Breast epithelium (tissue), 3 donors: ENCODE data around the gene ARPC5L.

Source experiments
- POLR2A ChIP-seq: fragments of 450-650 bp; IDR thresholded peaks from one replicate; pipeline ENCODE4 v1.6.1; 2016; ENCODE audit warnings: antibody characterized with exemption, mild to moderate bottlenecking, moderate library complexity
- POLR2AphosphoS5 ChIP-seq, 3 donors: sonication (generic); formaldehyde crosslinking; IDR thresholded peaks; one replicate each; pipeline ENCODE4 v1.6.1; 2017; ENCODE audit warnings: antibody characterized with exemption in 3 of 3
- TF ChIP-seq, protein P1 (sequence below), 3 donors: fragments of 450-650 bp; IDR thresholded peaks; one replicate each; pipeline ENCODE4 v1.5.1; 2016 to 2017; ENCODE audit warnings: antibody characterized with exemption in 3 of 3, mild to moderate bottlenecking in 3 of 3, moderate library complexity in 3 of 3

DNA sequence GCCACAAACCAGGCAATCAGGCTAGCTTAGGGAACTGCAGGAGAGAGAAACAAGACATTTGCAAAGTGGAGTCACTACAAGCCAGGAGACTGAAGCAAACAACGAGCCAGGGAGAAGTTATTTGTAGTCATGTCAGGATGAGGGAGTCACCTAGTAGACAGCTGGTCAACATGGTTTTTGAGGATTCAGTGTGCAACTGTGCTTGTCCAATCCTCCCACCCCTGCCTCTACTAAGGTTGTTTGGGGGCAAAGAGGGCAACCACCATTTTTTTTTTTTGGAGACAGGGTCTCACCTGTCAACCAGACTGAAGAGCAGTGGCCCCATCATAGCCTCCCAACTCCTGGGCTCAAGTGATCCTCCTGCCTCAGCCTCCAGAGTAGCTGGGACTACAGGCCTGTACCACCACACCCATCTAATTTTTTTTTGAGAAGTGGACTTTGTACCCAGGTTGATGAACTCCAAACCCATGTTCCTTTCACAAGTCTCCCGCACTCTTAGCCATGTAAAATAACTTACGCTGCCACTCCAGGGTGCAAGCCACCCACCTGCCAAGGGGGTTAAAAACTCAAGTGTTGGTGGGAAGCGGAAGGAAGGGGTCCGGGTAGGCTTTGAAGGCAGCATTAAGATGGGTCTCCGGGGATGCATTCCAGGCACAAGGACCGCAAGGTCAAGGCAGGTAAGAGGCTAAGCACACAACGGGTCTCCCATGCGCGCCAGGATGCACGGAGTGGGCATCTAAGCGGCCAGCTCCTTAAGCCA is 1.2 kb upstream of the ARPC5L start:
- TF ChIP-seq, protein P1, sequence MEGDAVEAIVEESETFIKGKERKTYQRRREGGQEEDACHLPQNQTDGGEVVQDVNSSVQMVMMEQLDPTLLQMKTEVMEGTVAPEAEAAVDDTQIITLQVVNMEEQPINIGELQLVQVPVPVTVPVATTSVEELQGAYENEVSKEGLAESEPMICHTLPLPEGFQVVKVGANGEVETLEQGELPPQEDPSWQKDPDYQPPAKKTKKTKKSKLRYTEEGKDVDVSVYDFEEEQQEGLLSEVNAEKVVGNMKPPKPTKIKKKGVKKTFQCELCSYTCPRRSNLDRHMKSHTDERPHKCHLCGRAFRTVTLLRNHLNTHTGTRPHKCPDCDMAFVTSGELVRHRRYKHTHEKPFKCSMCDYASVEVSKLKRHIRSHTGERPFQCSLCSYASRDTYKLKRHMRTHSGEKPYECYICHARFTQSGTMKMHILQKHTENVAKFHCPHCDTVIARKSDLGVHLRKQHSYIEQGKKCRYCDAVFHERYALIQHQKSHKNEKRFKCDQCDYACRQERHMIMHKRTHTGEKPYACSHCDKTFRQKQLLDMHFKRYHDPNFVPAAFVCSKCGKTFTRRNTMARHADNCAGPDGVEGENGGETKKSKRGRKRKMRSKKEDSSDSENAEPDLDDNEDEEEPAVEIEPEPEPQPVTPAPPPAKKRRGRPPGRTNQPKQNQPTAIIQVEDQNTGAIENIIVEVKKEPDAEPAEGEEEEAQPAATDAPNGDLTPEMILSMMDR (IDR thresholded peaks at IDR 0.05) = no peak
- TF ChIP-seq POLR2AphosphoS5 (IDR thresholded peaks at IDR 0.05) (no peak), POLR2A (no peak)
